Measurements from ENCODE around the gene PAX2. TPM values are rescaled to one million over a fixed set of nuclear protein-coding genes. Genes with fewer than 3 reads are reported as not detected.

PAX2 gene
- total RNA-seq, 4 donors from 2014 or later: not detected

GRCh38 chr10:100814751-100815474 lies 69.5 kb downstream of the PAX2 start:
- DNase-seq (ENCODE audit: extremely low spot score): no peak
- intact Hi-C loops (cut with DNase I): no loop called here

DNA sequence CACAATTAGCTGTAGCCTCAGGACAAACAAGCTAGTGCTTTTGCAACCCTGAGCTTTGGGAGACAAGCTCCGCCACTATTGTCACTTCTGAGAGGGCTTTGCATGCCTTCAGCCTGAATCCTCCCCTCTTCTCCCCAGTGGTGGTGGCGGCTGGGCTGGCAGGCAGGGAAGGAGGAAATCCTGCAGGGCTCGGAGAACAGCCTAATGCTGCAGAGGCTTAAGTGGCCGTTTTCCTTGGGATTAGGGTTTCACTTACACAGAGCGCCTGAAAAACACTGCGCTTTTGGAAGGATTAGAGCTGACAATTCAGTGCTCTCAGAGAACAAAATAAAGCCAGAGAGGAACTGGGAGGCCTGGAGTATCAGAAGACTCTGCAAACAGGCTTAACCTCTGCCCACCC lies 71.3 kb downstream of the PAX2 start:
- no peak overlapping the region for H3K27ac ChIP-seq (replicated peaks in 1 of 4)
- intact Hi-C loops (cut with DNase I): no loop called here
- no peak for DNase-seq (ENCODE audit: extremely low spot score)
- TF ChIP-seq EP300 (IDR thresholded peaks at IDR 0.05) (no peak), POLR2AphosphoS5 (IDR thresholded peaks at IDR 0.05) (no peak), POLR2A (IDR thresholded peaks at IDR 0.05; ENCODE audit: low read depth) (no peak)
- TF ChIP-seq, protein P1, sequence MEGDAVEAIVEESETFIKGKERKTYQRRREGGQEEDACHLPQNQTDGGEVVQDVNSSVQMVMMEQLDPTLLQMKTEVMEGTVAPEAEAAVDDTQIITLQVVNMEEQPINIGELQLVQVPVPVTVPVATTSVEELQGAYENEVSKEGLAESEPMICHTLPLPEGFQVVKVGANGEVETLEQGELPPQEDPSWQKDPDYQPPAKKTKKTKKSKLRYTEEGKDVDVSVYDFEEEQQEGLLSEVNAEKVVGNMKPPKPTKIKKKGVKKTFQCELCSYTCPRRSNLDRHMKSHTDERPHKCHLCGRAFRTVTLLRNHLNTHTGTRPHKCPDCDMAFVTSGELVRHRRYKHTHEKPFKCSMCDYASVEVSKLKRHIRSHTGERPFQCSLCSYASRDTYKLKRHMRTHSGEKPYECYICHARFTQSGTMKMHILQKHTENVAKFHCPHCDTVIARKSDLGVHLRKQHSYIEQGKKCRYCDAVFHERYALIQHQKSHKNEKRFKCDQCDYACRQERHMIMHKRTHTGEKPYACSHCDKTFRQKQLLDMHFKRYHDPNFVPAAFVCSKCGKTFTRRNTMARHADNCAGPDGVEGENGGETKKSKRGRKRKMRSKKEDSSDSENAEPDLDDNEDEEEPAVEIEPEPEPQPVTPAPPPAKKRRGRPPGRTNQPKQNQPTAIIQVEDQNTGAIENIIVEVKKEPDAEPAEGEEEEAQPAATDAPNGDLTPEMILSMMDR (IDR thresholded peaks at IDR 0.05): no peak
- 60% methylated on average over 6 of the region's 6 CpGs for WGBS
- H3K4me3 ChIP-seq: no peak overlapping the region
- H3K4me1 ChIP-seq: no peaks in the 10 kb centered on the region
- H3K27me3 ChIP-seq: peaks cover 0 to 89% (median 8%) of the 10 kb centered on the region in 4 donors
- H3K36me3 ChIP-seq: no peaks in the 10 kb centered on the region
- no peaks in the 10 kb centered on the region for H3K9me3 ChIP-seq

More at GRCh38 chr10:100814751-100815474, 69.5 kb downstream of the PAX2 start:
- H3K27me3 ChIP-seq: peaks cover 0 to 88% (median 8%) of the 10 kb centered on the region in 4 donors
- no peaks in the 10 kb centered on the region for H3K36me3 ChIP-seq
- H3K4me3 ChIP-seq: no peak overlapping the region
- TF ChIP-seq EP300 (IDR thresholded peaks at IDR 0.05) (no peak), POLR2AphosphoS5 (IDR thresholded peaks at IDR 0.05) (no peak), POLR2A (IDR thresholded peaks at IDR 0.05; ENCODE audit: low read depth) (no peak)
- TF ChIP-seq, protein P1 (IDR thresholded peaks at IDR 0.05): no peak
- WGBS: 26% methylated on average over 3 of the region's 3 CpGs
- H3K9me3 ChIP-seq: no peaks in the 10 kb centered on the region
- H3K4me1 ChIP-seq: no peaks in the 10 kb centered on the region
- H3K27ac ChIP-seq (replicated peaks in 1 of 4): no peak overlapping the region

GRCh38 chr10:100817268-100817839 lies 72.0 kb downstream of the PAX2 start:
- Histone ChIP-seq H3K27ac (replicated peaks in 1 of 4) (no peak overlapping the region), H3K27me3 (peaks cover 0 to 89% (median 8%) of the 10 kb centered on the region in 4 donors), H3K9me3 (no peaks in the 10 kb centered on the region), H3K4me1 (no peaks in the 10 kb centered on the region), H3K36me3 (no peaks in the 10 kb centered on the region), H3K4me3 (no peak overlapping the region)
- WGBS: 66% methylated on average over 4 of the region's 4 CpGs
- no peak for DNase-seq (ENCODE audit: extremely low spot score)
- intact Hi-C loops (cut with DNase I): no loop called here
- no peak for TF ChIP-seq EP300 (IDR thresholded peaks at IDR 0.05)
- TF ChIP-seq POLR2A (IDR thresholded peaks at IDR 0.05; ENCODE audit: low read depth): no peak
- TF ChIP-seq POLR2AphosphoS5 (IDR thresholded peaks at IDR 0.05): no peak
- TF ChIP-seq, protein P1 (IDR thresholded peaks at IDR 0.05): no peak

GRCh38 chr10:100819424-100819823 lies 74.0 kb downstream of the PAX2 start:
- intact Hi-C loops (cut with DNase I): no loop called here
- TF ChIP-seq POLR2AphosphoS5 (IDR thresholded peaks at IDR 0.05): no peak
- TF ChIP-seq EP300 (IDR thresholded peaks at IDR 0.05): no peak
- TF ChIP-seq, protein P1 (IDR thresholded peaks at IDR 0.05): no peak
- TF ChIP-seq POLR2A (IDR thresholded peaks at IDR 0.05; ENCODE audit: low read depth): no peak
- WGBS: 87% methylated on average over 6 of the region's 6 CpGs
- Histone ChIP-seq H3K27me3 (peaks cover 0 to 96% (median 10%) of the 10 kb centered on the region in 4 donors), H3K4me3 (no peak overlapping the region), H3K9me3 (no peaks in the 10 kb centered on the region), H3K27ac (replicated peaks in 1 of 4) (no peak overlapping the region), H3K4me1 (no peaks in the 10 kb centered on the region), H3K36me3 (no peaks in the 10 kb centered on the region)
- DNase-seq (ENCODE audit: extremely low spot score): no peak
